ENCODE results near the gene DDI1.

DNA sequence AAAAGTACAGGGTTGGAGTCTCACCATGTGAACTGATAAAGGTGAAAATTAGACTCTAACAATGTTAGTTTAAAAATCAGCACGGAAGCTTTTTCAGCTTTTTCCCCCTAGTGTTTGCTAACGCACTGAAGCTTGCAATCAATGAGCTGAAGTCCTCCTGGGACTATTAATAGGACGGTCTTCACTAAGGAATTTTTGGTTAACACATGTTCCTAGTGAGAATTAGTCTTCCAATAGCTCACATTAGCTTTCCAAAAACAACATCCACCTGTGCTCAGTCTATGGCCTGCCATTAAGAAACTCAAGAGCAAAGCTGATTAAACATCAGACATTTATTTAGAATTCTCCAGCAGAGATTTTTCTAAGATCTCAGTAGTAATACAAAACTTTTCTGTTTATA, 26.7 kb upstream of the DDI1 start:
- TF ChIP-seq, protein P1, sequence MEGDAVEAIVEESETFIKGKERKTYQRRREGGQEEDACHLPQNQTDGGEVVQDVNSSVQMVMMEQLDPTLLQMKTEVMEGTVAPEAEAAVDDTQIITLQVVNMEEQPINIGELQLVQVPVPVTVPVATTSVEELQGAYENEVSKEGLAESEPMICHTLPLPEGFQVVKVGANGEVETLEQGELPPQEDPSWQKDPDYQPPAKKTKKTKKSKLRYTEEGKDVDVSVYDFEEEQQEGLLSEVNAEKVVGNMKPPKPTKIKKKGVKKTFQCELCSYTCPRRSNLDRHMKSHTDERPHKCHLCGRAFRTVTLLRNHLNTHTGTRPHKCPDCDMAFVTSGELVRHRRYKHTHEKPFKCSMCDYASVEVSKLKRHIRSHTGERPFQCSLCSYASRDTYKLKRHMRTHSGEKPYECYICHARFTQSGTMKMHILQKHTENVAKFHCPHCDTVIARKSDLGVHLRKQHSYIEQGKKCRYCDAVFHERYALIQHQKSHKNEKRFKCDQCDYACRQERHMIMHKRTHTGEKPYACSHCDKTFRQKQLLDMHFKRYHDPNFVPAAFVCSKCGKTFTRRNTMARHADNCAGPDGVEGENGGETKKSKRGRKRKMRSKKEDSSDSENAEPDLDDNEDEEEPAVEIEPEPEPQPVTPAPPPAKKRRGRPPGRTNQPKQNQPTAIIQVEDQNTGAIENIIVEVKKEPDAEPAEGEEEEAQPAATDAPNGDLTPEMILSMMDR (conservative IDR thresholded peaks at IDR 0.05; ENCODE audit: low read depth, low read length): no peak
- TF ChIP-seq BHLHE40 (IDR thresholded peaks at IDR 0.05; ENCODE audit: low read depth, low read length) (no peak), MXI1 (IDR thresholded peaks at IDR 0.05; ENCODE audit: borderline replicate concordance, low read depth, low read length) (no peak)

Data from IMR-90 (cell line).